ENCODE measurements around the gene CTDSPL. TPM values are rescaled to one million over a fixed set of nuclear protein-coding genes. Genes with fewer than 3 reads are reported as not detected.
"Not testable (repeated sequence)": the region's sequence is repeated elsewhere in the genome, so short reads cannot be mapped to it uniquely, and the experiment has no call there.

Gene CTDSPL
- total RNA-seq, 4 donors from 2014 or later, result 33.4 to 72.6 (median 54.0) TPM

DNA sequence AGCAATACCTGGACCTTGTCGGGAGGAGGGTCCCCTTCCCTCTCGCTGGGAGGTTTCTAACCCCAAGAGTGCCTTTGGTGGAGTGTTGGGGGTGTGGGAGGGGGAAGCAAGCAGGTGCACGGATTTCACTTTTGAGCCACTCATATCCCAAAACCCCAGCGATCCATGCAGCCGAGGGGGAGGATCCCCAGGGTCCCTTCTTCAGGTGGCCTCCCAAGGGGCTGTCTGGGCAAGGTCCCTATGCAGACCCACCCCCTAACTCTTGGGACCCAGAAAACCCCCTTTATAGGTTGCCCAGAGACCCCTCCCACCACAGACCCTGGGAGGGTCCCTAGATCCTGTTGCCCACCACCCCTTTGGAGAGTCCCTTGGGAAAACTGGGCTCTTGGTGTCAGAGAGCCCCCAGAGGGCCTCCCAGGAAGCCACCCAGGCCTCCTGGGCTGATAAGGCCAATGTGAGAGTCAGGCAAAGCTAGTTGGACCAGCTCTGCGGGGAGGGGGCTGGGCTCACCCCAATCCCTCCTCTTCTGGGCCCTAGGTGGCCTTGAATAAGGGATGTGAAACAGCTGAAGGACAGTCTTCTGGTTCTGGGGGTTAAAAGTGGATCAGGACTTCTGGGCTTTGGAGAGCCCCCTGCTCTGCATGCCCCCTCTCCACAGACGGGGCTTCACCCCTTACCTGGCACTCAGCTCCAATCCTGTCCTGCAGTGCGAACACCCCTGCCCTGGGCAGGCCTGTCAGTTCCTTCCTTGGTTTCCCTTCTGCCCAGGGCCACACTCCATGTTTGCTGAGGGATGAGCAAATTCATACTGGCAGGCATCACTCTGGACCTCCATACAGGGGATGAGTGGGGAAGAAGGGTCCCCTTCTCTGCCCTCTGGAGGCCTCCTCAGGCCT lies 168.7 kb downstream of the CTDSPL start:
- Histone ChIP-seq H3K36me3 (no peaks in the 10 kb centered on the region), H3K27ac (peak overlapping the region; percentile 62 to 95 (median 92)), H3K4me1 (peaks cover 0 to 60% (median 21%) of the 10 kb centered on the region in 3 donors), H3K9me3 (no peaks in the 10 kb centered on the region), H3K4me3 (peak overlapping the region; percentile 43 to 86), H3K27me3 (no peaks in the 10 kb centered on the region)
- WGBS, 2 donors (ENCODE audit: low coverage in 1 of 2), result 43 to 67% methylated on average over 2 of the region's 8 CpGs
- ATAC-seq, result no peak
- no peak for TF ChIP-seq POLR2AphosphoS5 (IDR thresholded peaks at IDR 0.05)
- TF ChIP-seq EP300 (IDR thresholded peaks at IDR 0.05), result no peak
- TF ChIP-seq, protein P1, sequence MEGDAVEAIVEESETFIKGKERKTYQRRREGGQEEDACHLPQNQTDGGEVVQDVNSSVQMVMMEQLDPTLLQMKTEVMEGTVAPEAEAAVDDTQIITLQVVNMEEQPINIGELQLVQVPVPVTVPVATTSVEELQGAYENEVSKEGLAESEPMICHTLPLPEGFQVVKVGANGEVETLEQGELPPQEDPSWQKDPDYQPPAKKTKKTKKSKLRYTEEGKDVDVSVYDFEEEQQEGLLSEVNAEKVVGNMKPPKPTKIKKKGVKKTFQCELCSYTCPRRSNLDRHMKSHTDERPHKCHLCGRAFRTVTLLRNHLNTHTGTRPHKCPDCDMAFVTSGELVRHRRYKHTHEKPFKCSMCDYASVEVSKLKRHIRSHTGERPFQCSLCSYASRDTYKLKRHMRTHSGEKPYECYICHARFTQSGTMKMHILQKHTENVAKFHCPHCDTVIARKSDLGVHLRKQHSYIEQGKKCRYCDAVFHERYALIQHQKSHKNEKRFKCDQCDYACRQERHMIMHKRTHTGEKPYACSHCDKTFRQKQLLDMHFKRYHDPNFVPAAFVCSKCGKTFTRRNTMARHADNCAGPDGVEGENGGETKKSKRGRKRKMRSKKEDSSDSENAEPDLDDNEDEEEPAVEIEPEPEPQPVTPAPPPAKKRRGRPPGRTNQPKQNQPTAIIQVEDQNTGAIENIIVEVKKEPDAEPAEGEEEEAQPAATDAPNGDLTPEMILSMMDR (IDR thresholded peaks at IDR 0.05), result no peak
- TF ChIP-seq POLR2A (IDR thresholded peaks at IDR 0.05), result no peak

DNA sequence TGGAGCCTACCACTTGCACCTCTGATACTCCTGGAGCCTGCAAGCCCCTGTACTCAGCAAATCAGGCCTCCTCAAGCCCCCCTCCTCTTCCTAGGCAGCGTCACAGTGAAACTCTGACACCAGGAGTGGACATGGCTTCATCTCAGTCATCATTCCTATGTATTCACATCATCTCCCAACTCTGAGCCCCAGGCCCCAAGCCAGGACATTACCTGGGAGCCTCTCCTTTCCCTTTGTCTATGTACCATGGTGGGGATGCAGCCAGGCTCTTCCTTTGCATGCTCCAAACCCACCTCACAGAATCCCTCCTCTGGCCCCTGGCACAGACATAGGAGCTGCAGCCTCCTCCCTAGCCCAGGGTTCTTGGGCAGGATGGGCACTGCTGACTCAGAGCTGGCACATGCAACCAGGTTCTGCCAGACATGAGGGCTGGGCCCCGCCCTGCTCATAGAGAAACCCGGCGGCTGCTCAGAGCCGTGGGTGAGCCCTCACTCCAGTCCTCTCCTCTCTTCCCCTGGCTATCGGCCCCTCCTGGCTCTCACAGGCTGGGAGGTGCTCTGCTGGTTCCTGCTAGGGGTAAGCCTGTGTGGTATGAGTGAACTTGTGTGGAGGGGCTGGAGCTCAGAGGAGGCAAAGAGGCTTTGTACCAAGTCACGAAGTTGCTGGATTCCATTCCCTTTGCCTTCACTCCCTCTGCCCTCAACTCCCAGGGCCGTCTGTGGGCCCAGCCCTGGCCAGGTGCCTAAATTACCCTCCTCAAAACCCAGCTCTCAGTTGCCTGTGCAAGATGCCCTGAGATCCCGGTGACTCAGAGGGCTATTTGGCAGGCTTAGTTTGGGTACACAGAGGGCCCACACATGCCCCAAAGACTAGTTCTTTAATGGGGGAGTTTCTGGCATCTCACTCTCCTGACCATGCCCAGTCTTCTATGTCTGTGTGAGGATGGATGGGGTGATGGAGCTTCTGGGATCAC lies 169.6 kb downstream of the CTDSPL start:
- TF ChIP-seq POLR2AphosphoS5 (IDR thresholded peaks at IDR 0.05), result peak; percentile 25
- TF ChIP-seq, protein P1 (IDR thresholded peaks at IDR 0.05), result no peak
- Histone ChIP-seq H3K4me3 (no peak overlapping the region), H3K27ac (peak overlapping the region in 3 of 4 donors; percentile 91 to 95 (median 93)), H3K27me3 (no peaks in the 10 kb centered on the region), H3K4me1 (peaks cover 0 to 51% (median 14%) of the 10 kb centered on the region in 3 donors), H3K36me3 (no peaks in the 10 kb centered on the region), H3K9me3 (no peaks in the 10 kb centered on the region)
- peak; percentile 33 for ATAC-seq
- 52 to 65% methylated on average over 3 to 4 of the region's 9 CpGs for WGBS, 2 donors (ENCODE audit: low coverage in 1 of 2)

DNA sequence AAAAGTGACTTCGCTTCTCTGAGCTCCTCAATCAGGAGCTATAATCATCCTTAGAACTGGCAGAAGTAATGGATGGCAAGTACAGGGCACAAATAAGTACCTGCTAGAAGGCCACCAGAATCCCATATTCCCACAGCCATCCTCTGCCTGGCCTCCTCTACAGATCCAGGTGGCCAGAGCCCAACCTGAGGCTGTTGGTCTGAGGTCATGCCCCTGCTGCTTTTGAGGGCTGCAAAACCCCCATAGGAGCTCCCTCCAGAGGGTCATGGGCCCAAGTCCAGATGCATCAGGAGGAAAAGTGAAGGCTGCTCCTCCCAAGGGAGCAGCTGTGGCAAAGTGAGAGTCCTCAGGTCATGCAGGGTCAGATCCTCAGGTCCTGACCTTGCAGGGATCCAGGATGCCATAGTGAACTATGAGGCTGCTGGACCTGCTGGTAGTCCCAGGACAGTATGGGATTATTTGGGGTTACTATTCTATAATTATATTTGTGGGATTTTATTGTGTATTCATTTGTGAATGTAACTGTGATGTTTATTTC lies 170.7 kb downstream of the CTDSPL start:
- no peak for ATAC-seq
- H3K4me3 ChIP-seq, result no peak overlapping the region
- H3K36me3 ChIP-seq, result no peaks in the 10 kb centered on the region

DNA sequence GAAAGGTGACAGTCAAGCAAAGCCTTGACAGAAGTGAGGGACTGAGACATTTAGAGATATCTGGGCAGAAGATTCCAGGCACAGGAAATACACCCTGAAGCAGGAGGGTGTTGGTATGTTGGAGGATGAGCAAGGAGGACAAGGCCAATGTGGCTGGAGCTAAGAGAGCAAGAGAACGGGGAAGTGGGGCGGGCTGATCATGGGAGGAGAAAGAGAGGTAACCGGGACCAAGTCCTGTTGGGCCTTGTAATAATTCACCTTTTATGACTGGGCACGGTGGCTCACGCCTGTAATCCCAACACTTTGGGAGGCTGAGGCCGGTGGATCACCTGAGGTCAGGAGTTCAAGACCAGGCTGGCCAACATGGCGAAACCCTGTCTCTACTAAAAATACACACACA lies 171.9 kb downstream of the CTDSPL start:
- not testable (repeated sequence) for H3K36me3 ChIP-seq, H3K27ac ChIP-seq, H3K4me3 ChIP-seq, H3K27me3 ChIP-seq, H3K9me3 ChIP-seq, ATAC-seq
- 80% methylated on average over 5 of the region's 7 CpGs; no CpG with 5 or more reads in 1 of the 2 donors for WGBS, 2 donors (ENCODE audit: low coverage in 1 of 2)
- peaks cover 0 to 31% (median 12%) of the 10 kb centered on the region in 3 donors for H3K4me1 ChIP-seq

More for the DNA sequence above, 170.7 kb downstream of the CTDSPL start:
- H3K27me3 ChIP-seq, result no peaks in the 10 kb centered on the region
- TF ChIP-seq EP300 (IDR thresholded peaks at IDR 0.05) (no peak), POLR2AphosphoS5 (IDR thresholded peaks at IDR 0.05) (no peak), POLR2A (IDR thresholded peaks at IDR 0.05) (no peak)
- TF ChIP-seq, protein P1 (IDR thresholded peaks at IDR 0.05), result no peak
- peaks cover 0 to 41% (median 12%) of the 10 kb centered on the region in 3 donors for H3K4me1 ChIP-seq
- peak overlapping the region in 2 of 4 donors; percentile 93 to 95 for H3K27ac ChIP-seq
- WGBS, 2 donors (ENCODE audit: low coverage in 1 of 2), result 100% methylated on average over 1 of the region's 1 CpG; no CpG with 5 or more reads in 1 of the 2 donors
- no peaks in the 10 kb centered on the region for H3K9me3 ChIP-seq

Small RNAs within 50 kb of the gene (small RNA-seq; reads per million reads assigned to genes)
- gene MIR26A1 (1.8 to 4.5 (median 3.9) reads per million in 4 donors), gene RF00019 (0 reads per million in 4 donors)

Other genes starting within 250 kb of the CTDSPL start
- 1 to 10 TPM; 3.5 to 7.5 (median 5.2) TPM for gene VILL, start 128.9 kb downstream of the CTDSPL start, total RNA-seq
- 10 to 100 TPM; 25.4 to 29.8 (median 27.1) TPM for gene PLCD1, start 167.8 kb downstream of the CTDSPL start, total RNA-seq
- under 1 TPM; 0.07 to 0.78 (median 0.16) TPM for gene DLEC1, start 177.3 kb downstream of the CTDSPL start, total RNA-seq